ENCODE results near the gene SCAP. TPM values are rescaled to one million over a fixed set of nuclear protein-coding genes. Genes with fewer than 3 reads are reported as not detected.

SCAP gene
- total and polyA plus RNA-seq, 4 donors, result 44.1 to 91.8 (median 47.4) TPM

DNA sequence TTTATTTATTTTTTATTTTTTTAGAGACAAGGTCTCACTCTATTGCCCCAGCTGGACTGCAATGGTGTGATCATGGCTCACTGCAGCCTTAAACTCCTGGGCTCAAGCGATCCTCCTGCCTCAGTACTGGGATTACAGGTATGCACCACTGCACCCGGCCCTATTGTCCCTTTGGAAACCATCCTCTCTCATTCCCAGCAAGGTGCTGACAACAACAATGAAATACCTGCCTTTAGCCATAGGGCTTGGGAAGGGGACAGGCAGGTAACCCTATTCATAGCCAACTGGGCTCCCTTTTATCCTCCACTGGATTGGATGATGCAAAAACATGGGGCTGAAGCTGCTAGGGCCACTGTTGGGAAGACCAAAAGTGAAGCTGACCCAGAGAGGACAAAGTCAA is 43.1 kb downstream of the SCAP start:
- no peak overlapping the region for H3K27ac ChIP-seq (ENCODE audit: low read depth in 1 of 2, low read length in 1 of 2)
- DNase-seq (no peak), ATAC-seq (ENCODE audit: insufficient read depth, low FRiP score) (no peak)
- TF ChIP-seq CTCF (IDR thresholded peaks at IDR 0.05; ENCODE audit: control extremely low read depth, extremely low read depth), result no peak
- no peak overlapping the region for H3K9ac ChIP-seq (ENCODE audit: insufficient read depth in 1 of 2, low read length in 2 of 2)
- no peak overlapping the region for H3K4me3 ChIP-seq
- no peaks in the 10 kb centered on the region for H3K4me1 ChIP-seq (ENCODE audit: control insufficient read depth in 5 of 5, insufficient read depth in 5 of 5, low read length in 5 of 5)
- 97% methylated on average over 2 of the region's 2 CpGs for WGBS, 2 donors
- H3K9me3 ChIP-seq (ENCODE audit: control insufficient read depth in 4 of 4, insufficient read depth in 3 of 4, low read length in 3 of 4), result no peaks in the 10 kb centered on the region
- H3K36me3 ChIP-seq (ENCODE audit: control insufficient read depth in 4 of 4, insufficient read depth in 4 of 4, low read length in 4 of 4), result peaks cover 3 to 38% (median 12%) of the 10 kb centered on the region in 4 donors
- H3K27me3 ChIP-seq (ENCODE audit: control insufficient read depth in 3 of 3, insufficient read depth in 3 of 3, low read length in 2 of 3), result no peaks in the 10 kb centered on the region

- H3K4me1 ChIP-seq (ENCODE audit: control insufficient read depth in 5 of 5, insufficient read depth in 5 of 5, low read length in 5 of 5), result no peaks in the 10 kb centered on the region
- no peaks in the 10 kb centered on the region for H3K9me3 ChIP-seq (ENCODE audit: control insufficient read depth in 4 of 4, insufficient read depth in 3 of 4, low read length in 3 of 4)
- no peaks in the 10 kb centered on the region for H3K27me3 ChIP-seq (ENCODE audit: control insufficient read depth in 3 of 3, insufficient read depth in 3 of 3, low read length in 2 of 3)
- peaks cover 3 to 46% (median 16%) of the 10 kb centered on the region in 4 donors for H3K36me3 ChIP-seq (ENCODE audit: control insufficient read depth in 4 of 4, insufficient read depth in 4 of 4, low read length in 4 of 4)
- TF ChIP-seq CTCF (IDR thresholded peaks at IDR 0.05; ENCODE audit: control extremely low read depth, extremely low read depth), result no peak
- DNase-seq (no peak), ATAC-seq (ENCODE audit: insufficient read depth, low FRiP score) (no peak)
- H3K4me3 ChIP-seq, result no peak overlapping the region
- H3K9ac ChIP-seq (ENCODE audit: insufficient read depth in 1 of 2, low read length in 2 of 2), result no peak overlapping the region
- WGBS, 2 donors, result 73 to 85% methylated on average over 3 of the region's 3 CpGs
- no peak overlapping the region for H3K27ac ChIP-seq (ENCODE audit: low read depth in 1 of 2, low read length in 1 of 2)
Observed at GRCh38 chr3:47431225-47431624, 44.5 kb downstream of the SCAP start.

DNA sequence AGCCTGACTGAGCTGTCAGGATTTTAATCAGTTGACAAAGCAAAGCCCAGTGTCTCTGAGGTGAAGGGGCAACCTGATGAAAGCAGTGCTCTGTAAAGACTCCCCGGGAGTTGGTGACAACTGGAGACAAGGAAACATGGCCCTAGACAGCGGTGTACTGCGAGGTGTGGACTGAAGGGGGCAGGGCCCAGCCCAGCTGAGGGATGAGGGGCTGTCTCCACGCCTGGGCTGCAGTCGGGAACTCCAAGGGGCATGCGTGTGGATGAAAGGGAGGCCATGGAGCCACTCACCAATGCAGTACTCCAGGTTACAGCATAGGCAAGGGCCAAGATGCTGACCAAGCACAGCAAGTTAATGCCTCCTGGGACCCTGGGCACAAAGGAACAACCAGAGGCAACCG is 45.1 kb downstream of the SCAP start:
- Histone ChIP-seq H3K36me3 (ENCODE audit: control insufficient read depth in 4 of 4, insufficient read depth in 4 of 4, low read length in 4 of 4) (peaks cover 3 to 52% (median 17%) of the 10 kb centered on the region in 4 donors), H3K4me3 (no peak overlapping the region), H3K27me3 (ENCODE audit: control insufficient read depth in 3 of 3, insufficient read depth in 3 of 3, low read length in 2 of 3) (no peaks in the 10 kb centered on the region), H3K9me3 (ENCODE audit: control insufficient read depth in 4 of 4, insufficient read depth in 3 of 4, low read length in 3 of 4) (peaks cover 0 to 2% (median 0%) of the 10 kb centered on the region in 4 donors), H3K4me1 (ENCODE audit: control insufficient read depth in 5 of 5, insufficient read depth in 5 of 5, low read length in 5 of 5) (no peaks in the 10 kb centered on the region), H3K9ac (ENCODE audit: insufficient read depth in 1 of 2, low read length in 2 of 2) (no peak overlapping the region), H3K27ac (ENCODE audit: low read depth in 1 of 2, low read length in 1 of 2) (no peak overlapping the region)
- no peak for TF ChIP-seq CTCF (IDR thresholded peaks at IDR 0.05; ENCODE audit: control extremely low read depth, extremely low read depth)
- WGBS, 2 donors, result 96 to 98% methylated on average over 7 of the region's 7 CpGs
- no peak for ATAC-seq (ENCODE audit: insufficient read depth, low FRiP score)
- DNase-seq, result no peak

Measured in lung (tissue), 12 donors.